GM18499 (cell line): ENCODE data around the gene NEURL1.
"Not testable (repeated sequence)": the region's sequence is repeated elsewhere in the genome, so short reads cannot be mapped to it uniquely, and the experiment has no call there.

Experiments used
- ATAC-seq: cut with Tn5 transposase; IDR thresholded peaks from one replicate; pipeline ENCODE4 v1.9.1; 2021; ENCODE audit warnings: moderate number of reproducible peaks; ENCODE audit not compliant: insufficient read depth, unreplicated experiment

NEURL1 gene

GRCh38 chr10:103492655-103493261 is 747 bp upstream of the NEURL1 start:
- no peak for ATAC-seq

GRCh38 chr10:103493916-103494877 is 692 bp downstream of the NEURL1 start:
- ATAC-seq: no peak

GRCh38 chr10:103495321-103495720 is 1.8 kb downstream of the NEURL1 start:
- no peak for ATAC-seq

GRCh38 chr10:103497161-103497915 is 3.8 kb downstream of the NEURL1 start:
- ATAC-seq: no peak

GRCh38 chr10:103498936-103499638 is 5.6 kb downstream of the NEURL1 start:
- no peak for ATAC-seq

- ATAC-seq: no peak
These were observed 6.4 kb downstream of the NEURL1 start for GRCh38 chr10:103499881-103500280.

GRCh38 chr10:103500481-103500880 is 7.0 kb downstream of the NEURL1 start:
- no peak for ATAC-seq

GRCh38 chr10:103501186-103501585 is 7.7 kb downstream of the NEURL1 start:
- no peak for ATAC-seq

GRCh38 chr10:103502849-103503660 is 9.6 kb downstream of the NEURL1 start:
- ATAC-seq: no peak

GRCh38 chr10:103503777-103504176 is 10.3 kb downstream of the NEURL1 start:
- ATAC-seq: not testable (repeated sequence)

- no peak for ATAC-seq
These were observed 10.8 kb downstream of the NEURL1 start for GRCh38 chr10:103504181-103504783.

- ATAC-seq: no peak
These were observed 12.6 kb downstream of the NEURL1 start for GRCh38 chr10:103506061-103506460.

GRCh38 chr10:103507235-103508191 is 14.0 kb downstream of the NEURL1 start:
- no peak for ATAC-seq

- no peak for ATAC-seq
These were observed 16.7 kb downstream of the NEURL1 start for GRCh38 chr10:103510046-103510685.

GRCh38 chr10:103510791-103511752 is 17.6 kb downstream of the NEURL1 start:
- no peak for ATAC-seq

- ATAC-seq: no peak
These were observed 18.7 kb downstream of the NEURL1 start for GRCh38 chr10:103512166-103512565.
